ENCODE measurements around the gene FGD4.

The FGD4 gene

GRCh38 chr12:32407795-32408194, 8.4 kb downstream of the FGD4 start:
- no peak for DNase-seq (ENCODE audit: low read depth)

GRCh38 chr12:32413412-32413811, 14.1 kb downstream of the FGD4 start:
- DNase-seq (ENCODE audit: low read depth), result no peak

GRCh38 chr12:32418221-32418620, 18.9 kb downstream of the FGD4 start:
- no peak for DNase-seq (ENCODE audit: low read depth)

DNA sequence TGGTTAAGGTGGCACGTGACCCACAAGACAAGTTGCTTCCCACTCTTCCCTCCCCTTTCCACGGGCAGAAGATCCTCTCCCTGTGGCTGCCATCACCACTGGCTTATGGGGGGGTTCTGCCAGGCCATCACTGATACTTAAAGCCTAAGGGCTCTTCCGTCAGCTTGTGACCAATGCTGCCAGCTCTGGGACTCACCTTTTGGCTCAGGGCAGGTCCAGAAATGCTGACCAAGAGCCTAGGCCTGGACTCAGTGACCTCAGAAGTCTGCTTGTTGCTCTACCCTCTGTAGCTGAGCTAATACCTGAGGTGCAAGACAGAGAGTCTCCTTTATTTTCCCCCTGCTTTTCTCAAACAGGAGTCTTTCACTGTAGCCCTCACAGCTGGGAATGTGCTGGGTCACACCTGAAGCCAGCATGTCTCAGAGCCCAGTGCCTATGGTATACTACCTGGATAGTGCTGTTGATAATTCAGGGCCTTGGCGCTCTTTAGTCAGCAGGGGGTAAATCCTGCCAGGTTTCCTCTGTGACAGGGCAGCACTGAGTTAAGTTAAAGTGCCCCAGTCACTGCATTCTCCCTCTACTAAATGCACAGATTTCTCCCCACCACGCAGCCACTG, 19.7 kb downstream of the FGD4 start:
- no peak for DNase-seq (ENCODE audit: low read depth)

DNA sequence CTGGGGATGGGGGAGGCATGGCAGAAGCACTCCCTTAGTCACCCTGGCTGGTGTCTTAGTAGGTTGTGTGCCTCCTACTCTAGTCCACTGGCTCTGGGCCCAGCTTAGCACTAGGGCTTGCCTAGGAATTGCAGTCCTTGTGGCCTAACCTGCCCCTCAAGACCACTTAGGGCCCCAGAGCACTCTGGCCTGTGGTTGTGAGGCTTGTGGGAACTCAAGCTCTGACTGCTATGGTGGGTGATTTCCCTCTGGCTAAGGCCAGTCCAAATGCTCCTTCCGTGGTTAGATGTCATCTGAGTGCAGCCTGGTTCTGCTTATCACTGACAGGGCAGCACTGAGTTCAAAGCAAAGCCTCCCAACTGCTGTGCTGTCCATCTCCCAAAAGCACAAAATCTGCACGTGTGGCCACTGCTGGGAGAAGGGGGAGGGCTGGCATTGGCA, 20.2 kb downstream of the FGD4 start:
- DNase-seq (ENCODE audit: low read depth), result peak; percentile 79

- no peak for DNase-seq (ENCODE audit: low read depth)
Measured at GRCh38 chr12:32420356-32420755, 21.0 kb downstream of the FGD4 start.

DNA sequence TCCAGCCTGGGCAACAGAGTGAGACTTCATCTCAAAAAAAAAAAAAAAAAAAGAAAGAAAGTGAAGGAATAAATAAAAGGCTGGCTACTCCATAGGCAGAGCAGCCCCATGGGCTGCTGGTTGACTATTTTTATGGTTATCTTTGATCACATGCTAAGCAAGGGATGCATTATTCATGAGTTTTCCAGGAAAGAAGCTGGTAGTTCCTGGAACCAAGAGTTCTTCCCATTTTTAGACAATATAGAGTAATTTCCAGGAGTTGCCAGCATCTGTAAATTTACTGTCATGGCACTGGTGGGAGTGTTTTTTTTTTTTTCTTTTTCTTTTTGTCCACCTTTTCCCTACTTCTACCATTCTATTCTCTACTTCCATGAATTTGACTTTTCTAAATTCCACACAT, 24.2 kb downstream of the FGD4 start:
- peak; percentile 21 for DNase-seq (ENCODE audit: low read depth)

DNA sequence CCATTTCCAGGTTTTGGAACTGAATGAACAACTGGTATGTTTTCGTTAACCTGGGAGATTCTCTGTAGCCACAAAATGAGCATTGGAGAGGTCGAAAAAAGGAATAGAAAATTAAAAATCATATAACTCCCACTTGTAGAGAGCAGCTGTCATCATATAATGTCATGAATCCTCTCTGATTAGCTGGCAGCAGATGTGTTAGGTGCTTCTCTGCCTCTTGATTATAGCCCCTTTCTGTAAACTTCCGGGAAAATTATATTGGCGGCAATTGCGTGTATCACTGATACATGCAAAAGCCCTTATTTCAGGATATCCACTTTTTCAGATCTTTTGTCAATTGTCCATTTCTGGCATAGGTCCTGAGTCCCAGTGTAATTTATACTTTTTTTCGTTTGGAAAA, 31.7 kb downstream of the FGD4 start:
- DNase-seq (ENCODE audit: low read depth), result no peak

GRCh38 chr12:32435921-32436705, 36.8 kb downstream of the FGD4 start:
- DNase-seq (ENCODE audit: low read depth), result no peak

DNA sequence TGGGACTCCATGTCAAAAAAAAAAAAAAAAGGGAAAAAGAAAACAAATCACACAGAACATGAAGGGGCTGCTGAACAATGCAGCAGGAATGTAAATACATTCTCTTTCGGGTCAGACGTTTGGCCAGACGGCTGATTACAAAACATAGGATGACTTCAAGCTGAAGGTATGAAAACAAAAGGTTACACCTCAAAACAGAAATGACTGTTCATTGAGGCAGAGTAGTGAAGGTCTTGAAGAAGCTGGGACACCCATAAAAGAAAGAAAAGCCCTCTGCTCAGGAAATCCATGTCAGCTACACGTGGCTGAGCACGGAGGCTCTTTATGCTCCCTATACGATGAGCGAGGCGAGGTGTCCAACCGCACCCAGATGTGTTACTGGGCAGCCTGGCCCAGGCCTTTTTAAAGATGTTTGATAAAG, 37.7 kb downstream of the FGD4 start:
- no peak for DNase-seq (ENCODE audit: low read depth)

DNA sequence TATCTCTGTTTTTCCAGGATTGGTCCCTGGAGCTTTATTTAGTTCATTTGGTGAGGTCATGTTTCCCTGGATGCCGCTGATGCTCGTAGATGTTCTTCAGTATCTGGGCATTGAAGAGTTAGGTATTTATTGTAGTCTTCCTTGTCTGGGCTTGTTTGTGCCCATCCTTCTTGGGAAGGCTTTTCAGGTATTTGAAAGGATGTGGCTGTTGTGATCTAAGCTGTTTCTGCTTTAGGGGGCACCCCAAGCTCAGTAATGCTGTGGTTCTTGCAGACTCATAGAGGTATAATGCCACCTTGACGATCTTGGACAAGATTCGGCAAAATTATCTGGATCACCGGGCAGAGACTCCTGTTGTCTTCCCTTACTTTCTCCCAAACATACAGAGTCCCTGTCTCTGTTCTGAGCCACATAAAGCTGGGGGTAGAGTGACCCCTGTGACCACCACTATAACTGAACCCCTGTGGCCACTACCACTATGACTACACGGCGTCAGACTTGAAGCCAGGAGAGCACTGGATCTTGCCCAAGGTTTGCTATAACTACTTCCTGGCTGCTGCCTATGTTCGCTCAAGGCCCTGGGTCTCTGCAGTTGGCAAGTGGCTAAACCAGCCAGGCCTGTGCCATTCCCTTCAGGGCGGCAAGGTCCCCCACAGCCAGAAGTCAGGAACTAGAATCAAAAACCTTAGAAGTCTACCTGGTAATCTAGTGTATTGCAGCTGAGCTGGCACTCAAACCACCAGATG, 40.9 kb downstream of the FGD4 start:
- DNase-seq (ENCODE audit: low read depth), result no peak

GRCh38 chr12:32443491-32443890, 44.1 kb downstream of the FGD4 start:
- no peak for DNase-seq (ENCODE audit: low read depth)

- no peak for DNase-seq (ENCODE audit: low read depth)
Measured at GRCh38 chr12:32444895-32445294, 45.5 kb downstream of the FGD4 start.

- DNase-seq (ENCODE audit: low read depth), result no peak
Measured at GRCh38 chr12:32445356-32445755, 46.0 kb downstream of the FGD4 start.

- DNase-seq (ENCODE audit: low read depth), result no peak
Measured at GRCh38 chr12:32446316-32447119, 47.2 kb downstream of the FGD4 start.

- no peak for DNase-seq (ENCODE audit: low read depth)
Measured at GRCh38 chr12:32448586-32448985, 49.2 kb downstream of the FGD4 start.

DNA sequence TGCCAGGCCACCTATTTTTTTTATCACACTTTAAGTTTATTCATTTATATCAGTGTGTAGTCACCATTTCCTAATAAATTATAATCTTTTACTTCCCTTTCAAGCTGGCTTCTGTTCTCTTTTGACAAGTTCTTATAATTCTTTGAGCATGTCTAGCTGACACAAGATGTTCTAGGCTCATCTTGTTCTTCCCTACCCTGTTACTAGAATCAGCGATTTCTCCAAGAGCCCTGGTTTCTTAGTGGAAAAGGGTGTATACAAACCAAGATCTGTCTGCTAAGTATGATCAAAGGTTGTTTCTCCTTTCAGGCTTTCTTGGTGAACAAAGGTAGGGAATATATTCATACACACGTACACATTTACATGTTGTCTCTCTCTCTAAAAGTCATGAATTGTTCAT, 51.0 kb downstream of the FGD4 start:
- no peak for DNase-seq (ENCODE audit: low read depth)

DNA sequence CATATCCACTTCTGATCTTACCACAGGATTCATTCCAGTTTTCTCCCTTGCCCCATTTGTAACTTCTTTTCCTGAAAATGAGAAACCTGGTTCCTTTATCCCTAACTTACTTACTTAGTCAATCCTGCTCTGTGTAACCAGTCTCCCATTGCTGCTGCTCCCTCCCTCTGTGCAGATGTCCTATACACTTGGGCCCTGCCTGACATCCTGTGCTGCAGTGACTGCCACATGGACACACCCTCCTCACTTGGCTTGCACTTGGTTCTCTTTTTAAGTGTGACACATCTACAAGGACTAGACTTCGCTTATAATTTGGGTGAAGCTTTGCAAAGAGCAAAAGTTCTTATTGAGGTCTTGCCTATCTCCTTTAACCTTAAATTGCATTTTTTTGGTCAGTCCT, 51.4 kb downstream of the FGD4 start:
- DNase-seq (ENCODE audit: low read depth), result no peak

DNA sequence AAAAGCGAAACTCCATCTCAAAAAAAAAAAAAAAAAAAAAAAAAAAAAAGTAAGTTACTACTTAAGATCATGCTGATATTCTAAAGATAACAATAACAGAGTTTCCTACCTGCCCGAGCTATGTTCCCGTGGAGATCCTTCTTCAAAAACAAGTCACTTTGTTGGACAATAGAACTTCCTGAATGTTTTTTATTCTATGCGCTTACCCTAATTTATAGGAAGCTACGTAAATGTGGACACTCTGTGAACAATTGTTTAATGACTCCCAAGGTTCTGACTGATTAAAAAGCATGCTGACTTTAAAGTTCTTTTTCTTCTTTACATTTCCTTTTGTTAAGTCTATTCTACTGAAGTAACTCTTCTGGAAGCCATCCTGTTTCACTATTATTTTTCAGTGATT, 52.5 kb downstream of the FGD4 start:
- no peak for DNase-seq (ENCODE audit: low read depth)

DNA sequence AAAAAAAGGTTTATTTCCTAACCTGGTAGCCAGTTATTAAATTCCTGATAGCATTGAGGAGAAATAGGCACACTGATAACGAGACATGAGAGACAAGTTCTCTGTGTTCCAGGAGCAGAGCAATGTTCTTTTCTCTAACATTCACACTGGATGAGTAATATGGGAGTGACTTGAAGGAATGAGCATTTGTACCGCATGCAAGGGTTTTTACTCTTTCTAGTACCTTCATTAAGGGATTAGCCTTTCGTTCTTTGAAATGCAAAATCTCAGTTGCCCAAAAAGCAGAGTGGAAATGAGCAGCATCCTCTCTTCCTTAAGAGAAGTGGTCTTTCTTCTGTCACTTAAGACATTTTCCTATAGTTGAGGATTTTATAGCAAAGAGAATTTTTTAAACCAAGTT, 54.7 kb downstream of the FGD4 start:
- no peak for DNase-seq (ENCODE audit: low read depth)

DNA sequence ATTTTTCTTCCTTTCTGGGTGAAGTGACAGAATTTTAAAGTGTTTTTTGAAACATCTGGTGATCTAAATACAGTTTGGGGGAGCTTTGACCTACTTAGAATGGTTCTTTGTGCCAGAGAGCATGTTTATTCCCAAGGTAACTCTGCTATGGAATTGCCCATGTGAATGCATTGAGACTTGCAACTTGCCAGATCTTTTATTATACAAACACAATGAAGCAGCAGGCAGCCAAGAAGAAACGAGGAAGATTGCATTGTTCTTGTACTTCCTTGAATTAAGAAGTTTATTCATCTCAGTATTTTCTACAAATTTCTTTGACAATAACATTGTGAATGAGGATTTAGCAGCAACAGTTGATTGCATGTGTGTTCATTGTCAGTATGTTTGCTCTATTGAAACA, 55.5 kb downstream of the FGD4 start:
- DNase-seq (ENCODE audit: low read depth), result no peak

DNA sequence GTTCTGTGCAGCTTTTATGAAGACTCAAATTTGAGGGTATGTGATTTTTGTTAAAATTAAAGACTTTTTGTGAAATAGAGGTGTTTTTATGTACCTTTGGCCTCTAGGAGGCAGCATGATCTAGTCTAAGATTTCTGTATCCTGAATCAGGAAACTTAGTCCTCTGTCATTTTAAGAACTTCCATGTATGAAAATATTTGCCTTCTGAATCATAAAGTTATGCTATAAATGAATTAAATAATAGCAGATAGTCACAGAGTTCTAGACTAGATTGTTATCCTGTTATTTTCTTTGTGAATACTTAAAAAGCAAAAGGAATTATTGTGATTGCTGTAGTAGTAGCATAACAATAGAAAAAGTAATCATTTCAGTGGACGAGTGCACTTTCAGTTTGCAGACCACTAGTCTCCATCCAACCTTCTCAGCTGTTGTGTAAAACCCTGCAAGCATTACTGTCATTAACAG, 56.3 kb downstream of the FGD4 start:
- DNase-seq (ENCODE audit: low read depth), result peak; percentile 8
